Adrenal gland (tissue), 5 donors: Measurements from ENCODE around the gene ZNF576.

ENCODE experiments used
- POLR2A ChIP-seq, 2 donors: fragments of 450-650 bp; IDR thresholded peaks; one replicate each; pipeline ENCODE4 v1.6.1; 2017; ENCODE audit warnings: antibody characterized with exemption in 2 of 2, mild to moderate bottlenecking in 2 of 2, moderate library complexity in 1 of 2
- TF ChIP-seq, protein P1 (sequence below), 6 experiments: fragments of 450-650 bp in 4 of 6; fragments of 200-600 bp in 2 of 6; sonication (generic) in 1 of 6; IDR thresholded peaks; 1 replicate in 5 of 6; 2 replicates in 1 of 6; pipeline versions ENCODE4 v1.5.1 to v1.8.0; 2016 to 2021; ENCODE audit warnings: antibody characterized with exemption in 6 of 6, mild to moderate bottlenecking in 2 of 6, moderate library complexity in 1 of 6
- donor health status: DM: no; HTN: no; CAD: no.

- TF ChIP-seq POLR2A (IDR thresholded peaks at IDR 0.05) = no peak
- TF ChIP-seq, protein P1, sequence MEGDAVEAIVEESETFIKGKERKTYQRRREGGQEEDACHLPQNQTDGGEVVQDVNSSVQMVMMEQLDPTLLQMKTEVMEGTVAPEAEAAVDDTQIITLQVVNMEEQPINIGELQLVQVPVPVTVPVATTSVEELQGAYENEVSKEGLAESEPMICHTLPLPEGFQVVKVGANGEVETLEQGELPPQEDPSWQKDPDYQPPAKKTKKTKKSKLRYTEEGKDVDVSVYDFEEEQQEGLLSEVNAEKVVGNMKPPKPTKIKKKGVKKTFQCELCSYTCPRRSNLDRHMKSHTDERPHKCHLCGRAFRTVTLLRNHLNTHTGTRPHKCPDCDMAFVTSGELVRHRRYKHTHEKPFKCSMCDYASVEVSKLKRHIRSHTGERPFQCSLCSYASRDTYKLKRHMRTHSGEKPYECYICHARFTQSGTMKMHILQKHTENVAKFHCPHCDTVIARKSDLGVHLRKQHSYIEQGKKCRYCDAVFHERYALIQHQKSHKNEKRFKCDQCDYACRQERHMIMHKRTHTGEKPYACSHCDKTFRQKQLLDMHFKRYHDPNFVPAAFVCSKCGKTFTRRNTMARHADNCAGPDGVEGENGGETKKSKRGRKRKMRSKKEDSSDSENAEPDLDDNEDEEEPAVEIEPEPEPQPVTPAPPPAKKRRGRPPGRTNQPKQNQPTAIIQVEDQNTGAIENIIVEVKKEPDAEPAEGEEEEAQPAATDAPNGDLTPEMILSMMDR (IDR thresholded peaks at IDR 0.05) = no peak
Observed at GRCh38 chr19:43551399-43552197, 44.8 kb upstream of the ZNF576 start.
